Ramos (cell line): ENCODE data around the gene BCLAF3.

Experiments
- in situ Hi-C: fragments of 300-500 bp; cut with MboI; formaldehyde crosslinking; loops from one replicate; pipeline ENCODE4 v1.14.3; 2022; ENCODE audit warnings: low sequenced_read_pairs; ENCODE audit not compliant: unreplicated experiment

The BCLAF3 gene

GRCh38 chrX:19975845-19976244 is 15.0 kb downstream of the BCLAF3 start:
- in situ Hi-C loops: loop anchor here (25.0 kb wide), 1 partner anchor 614 kb away; no protein-coding TSS in a partner anchor

DNA sequence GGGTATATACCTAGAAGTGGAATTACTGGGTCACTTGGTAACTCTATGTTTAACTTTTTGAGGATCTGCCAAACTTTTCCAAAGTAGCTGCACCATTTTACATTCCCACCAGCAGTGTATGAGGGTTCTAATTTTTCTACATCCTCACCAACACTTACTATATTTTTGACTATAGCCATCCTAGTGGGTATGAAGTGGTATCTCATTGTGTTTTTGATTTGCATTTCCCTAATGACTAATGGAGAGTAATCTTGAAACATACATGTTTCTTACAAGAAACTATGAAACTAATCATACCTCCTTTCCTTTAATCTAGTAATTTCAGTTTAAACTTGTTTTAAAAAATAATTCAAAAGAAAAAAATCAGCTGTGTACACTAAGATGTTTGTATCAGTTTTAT is 17.9 kb downstream of the BCLAF3 start:
- in situ Hi-C loops: no loop called here

DNA sequence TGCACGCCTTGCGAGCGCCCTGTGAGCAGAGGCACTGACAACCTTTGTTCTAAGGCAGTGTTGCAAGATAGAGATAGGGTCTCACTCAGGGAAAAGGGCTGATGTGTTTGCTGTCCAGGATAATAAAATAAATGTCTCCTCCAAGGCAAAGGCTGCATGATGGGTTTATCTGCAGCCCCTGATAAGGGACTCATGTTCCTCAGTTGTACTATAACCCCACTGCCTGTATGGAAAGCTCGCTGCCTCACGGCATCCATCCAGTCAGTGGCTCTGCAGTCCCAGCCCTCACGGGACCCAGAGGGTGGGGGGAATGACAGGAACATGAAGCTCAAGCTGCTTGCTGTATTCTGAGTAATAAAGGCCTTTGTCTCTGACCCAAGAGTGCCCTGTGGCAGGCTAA is 22.6 kb downstream of the BCLAF3 start:
- in situ Hi-C loops: no loop called here

DNA sequence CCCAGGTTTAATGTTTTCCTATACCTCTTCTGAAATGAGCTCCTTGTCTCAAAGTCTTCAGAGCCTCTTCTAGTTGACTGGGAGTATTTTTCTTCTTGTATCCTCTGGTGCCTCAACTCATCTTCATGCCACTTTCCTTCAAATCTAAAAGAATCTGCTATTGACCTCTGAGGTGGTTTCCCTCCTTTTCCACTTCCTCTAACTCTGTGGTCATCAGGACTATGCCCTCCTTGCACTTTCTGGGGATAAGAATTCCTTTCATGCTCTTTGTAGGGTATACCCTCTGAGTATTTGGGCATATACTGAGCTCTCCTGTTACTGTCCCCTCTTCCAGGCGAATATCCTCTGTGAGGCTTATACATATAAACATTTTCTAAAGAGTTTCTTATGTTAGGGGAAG is 24.8 kb downstream of the BCLAF3 start:
- in situ Hi-C loops: no loop called here

DNA sequence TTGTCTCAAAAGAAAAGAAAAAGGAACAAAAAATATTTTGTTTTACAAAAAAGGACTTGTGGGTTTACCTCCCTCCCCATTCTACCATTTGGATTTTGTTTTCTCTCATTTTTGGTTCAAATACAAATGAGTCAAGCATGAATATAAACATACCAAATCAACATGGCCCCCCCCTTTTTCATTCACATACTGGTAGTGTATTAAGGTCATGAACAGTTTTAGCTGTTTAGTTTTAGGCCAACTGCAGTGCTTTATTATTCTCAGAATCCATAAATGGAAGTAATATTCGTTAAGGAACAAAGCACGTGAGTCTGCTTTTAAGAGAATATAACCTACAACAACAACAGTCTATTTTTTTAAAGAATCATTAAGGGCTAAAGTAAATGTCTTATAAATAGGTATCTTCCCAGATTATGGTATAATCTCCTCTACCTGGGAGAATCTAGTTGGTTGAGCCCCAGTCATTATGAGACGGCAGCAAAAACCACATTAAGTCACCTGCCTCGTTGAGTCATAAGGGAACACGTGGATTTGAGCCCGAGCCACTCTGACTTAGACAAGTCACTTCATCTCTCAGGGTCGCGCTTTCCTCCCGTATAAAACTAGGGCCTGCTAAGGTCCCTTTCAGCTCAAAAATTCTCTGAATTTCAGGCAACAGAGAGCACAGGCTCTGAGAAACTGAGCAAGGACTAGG is 26.7 kb downstream of the BCLAF3 start:
- in situ Hi-C loops: no loop called here

DNA sequence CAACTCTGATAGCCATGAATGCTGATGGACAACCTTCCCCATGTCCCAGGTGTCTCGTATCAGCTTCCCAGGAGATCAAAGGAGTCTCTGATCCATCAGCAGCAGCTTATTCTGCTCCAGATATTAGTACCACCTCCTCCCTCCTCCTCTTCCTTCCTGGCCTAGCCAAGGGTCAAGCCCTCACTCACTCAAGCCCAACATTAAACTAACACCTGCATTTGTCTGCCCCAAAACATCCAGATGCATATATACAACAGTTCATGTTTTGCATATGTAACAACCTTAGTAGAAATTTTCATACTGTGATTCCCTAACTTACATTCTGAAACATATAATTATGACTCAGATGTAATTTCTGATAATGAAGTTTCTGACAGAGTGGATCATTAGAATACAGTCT is 29.9 kb downstream of the BCLAF3 start:
- in situ Hi-C loops: no loop called here

- in situ Hi-C loops: no loop called here
Measured at GRCh38 chrX:19958552-19959486, 32.0 kb downstream of the BCLAF3 start.

GRCh38 chrX:19956923-19957322 is 33.9 kb downstream of the BCLAF3 start:
- in situ Hi-C loops: no loop called here

DNA sequence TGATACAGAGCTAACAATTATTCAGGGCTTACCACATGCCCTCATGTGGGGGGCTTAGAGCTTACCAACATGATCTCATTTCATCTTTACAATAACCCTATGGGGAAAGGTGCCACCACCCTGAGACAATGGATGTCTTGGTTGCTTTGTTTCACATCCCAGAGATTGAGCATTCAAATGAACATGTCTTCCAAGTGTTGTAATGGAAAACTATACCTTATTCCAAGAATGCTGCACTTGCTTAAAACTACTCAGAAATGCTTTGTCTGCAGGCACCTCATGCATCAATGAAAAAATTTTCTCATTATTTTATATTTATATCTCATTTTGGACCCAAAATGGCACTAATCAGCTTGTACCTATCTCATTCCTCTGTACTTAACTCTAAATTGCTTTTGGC is 34.6 kb downstream of the BCLAF3 start:
- in situ Hi-C loops: no loop called here

GRCh38 chrX:19955306-19955705 is 35.6 kb downstream of the BCLAF3 start:
- in situ Hi-C loops: no loop called here

GRCh38 chrX:19954335-19955096 is 36.3 kb downstream of the BCLAF3 start:
- in situ Hi-C loops: no loop called here

- in situ Hi-C loops: no loop called here
Measured at GRCh38 chrX:19953145-19953544, 37.7 kb downstream of the BCLAF3 start.

GRCh38 chrX:19949340-19949739 is 41.5 kb downstream of the BCLAF3 start:
- in situ Hi-C loops: no loop called here

DNA sequence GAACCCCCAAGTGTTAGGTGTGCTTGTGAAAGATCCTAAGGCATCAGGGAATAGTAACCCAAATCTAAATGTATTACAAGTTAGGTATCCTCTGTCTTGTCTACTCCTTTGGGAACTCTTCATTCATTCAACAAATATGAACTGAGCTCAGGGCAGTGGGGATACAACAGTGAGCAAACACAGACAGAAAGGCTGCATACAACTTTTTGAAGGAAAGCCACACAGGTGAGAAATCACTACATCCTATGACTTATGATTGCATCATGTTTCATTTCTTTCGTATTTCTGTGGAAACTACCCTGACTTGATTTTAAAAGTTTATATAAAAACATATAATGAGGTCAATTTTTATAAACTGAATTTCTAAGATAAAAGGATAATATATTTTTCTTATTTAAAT is 43.2 kb downstream of the BCLAF3 start:
- in situ Hi-C loops: no loop called here
